GM19455 (cell line): ENCODE measurements around the gene PLA2G12B.
"Not testable (repeated sequence)": the region's sequence is repeated elsewhere in the genome, so short reads cannot be mapped to it uniquely, and the experiment has no call there.

Experiments
- ATAC-seq: cut with Tn5 transposase; IDR thresholded peaks from one replicate; pipeline ENCODE4 v1.9.1; 2021; ENCODE audit not compliant: unreplicated experiment

PLA2G12B gene

DNA sequence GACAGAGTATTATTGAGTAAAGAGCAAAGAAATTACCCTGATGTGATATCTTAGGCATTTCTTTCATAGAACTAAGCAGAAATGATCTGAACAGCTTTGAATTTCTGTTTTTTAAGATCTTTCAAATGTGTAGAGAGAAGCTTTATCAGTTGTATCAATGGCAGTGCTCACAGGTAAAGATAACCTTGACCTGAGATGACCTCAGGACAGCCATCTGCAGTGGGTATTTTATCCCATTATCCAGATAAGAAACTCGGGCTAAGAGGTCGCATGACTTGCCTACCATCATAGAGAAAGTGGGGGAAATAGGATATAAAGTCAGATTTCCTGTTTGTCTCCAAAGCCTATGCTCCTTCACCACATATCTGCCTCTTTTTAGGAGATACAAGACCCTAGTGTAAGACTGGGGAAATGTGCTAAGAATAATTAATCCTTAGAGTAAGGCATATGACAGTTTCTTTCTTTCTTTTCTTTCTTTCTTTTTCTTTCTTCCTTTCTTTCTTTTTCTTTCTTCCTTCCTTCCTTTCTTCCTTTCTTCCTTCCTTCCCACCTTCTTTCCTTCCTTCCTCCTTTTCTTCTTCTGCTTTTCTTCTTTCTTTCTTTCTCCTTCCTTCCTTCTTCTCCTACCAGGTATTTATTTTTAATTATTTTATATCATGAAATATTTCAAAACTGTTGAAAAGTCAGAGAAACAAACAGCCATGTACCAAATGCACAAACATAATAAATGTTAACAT is 10.9 kb downstream of the PLA2G12B start:
- ATAC-seq: no peak

DNA sequence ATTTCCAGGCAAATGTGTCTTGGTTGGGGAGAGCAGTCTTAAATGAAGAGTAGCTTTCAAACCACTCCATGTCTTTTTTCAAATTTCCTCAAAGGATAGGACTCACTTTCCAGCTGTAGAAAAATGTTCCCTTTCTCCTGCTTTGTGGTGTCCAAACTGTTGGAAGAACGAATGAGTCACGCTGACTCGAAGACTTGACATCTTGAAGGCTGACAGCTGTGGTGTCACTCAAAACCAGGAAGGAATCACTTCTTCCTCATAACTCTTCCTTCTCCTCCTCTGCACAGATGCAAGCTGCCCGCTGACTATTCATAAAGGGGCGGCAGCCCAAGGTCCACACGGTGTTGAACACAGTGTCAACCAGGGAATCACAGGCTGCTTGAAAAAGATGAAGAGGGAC is 19.2 kb downstream of the PLA2G12B start:
- ATAC-seq: no peak

GRCh38 chr10:72932259-72933015 is 22.2 kb downstream of the PLA2G12B start:
- no peak for ATAC-seq

- no peak for ATAC-seq
These were observed 24.3 kb downstream of the PLA2G12B start for GRCh38 chr10:72930276-72930675.

DNA sequence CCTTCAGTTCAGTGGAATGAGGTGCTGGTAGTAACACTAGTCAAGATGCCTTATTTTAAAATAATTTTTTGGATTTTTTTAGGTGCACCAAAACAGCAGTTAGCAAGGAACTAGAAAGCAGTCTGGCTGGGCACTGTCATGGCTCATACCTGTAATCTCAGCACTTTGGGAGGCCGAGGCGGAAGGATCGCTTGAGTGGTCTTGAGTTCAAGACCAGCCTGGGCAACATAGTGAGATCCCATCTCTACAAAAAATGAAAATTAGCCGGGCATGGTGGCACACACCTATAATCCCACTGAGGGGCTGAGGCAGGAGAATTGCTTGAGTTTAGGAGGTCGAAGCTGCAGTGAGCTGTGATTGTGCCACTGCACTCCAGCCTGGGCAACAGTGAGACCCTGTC is 25.8 kb downstream of the PLA2G12B start:
- no peak for ATAC-seq

- no peak for ATAC-seq
These were observed 27.1 kb downstream of the PLA2G12B start for GRCh38 chr10:72927485-72927884.

DNA sequence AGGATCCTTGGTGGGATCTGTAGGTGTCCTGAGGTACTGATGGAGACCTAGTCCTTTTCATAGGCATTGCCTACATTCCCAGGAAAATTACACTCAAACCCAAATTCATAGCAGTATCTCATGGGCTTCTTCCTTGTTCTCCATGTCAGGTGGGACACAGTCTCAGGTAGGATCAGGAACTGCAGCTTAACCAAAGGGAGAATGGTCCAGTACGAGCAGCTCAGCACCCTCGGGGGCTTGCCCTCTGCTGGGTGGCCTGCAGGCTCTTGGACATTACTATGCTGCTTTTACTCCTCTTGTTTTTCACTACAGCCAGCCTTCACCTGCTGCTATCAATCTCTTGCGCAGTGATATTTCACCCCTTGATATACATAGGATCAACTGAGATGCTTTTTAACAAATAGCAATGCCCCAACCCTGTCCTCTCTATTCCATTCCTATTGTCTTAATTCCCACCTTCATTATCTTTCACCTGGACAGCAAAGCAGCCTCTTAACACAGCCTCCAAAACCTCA is 28.6 kb downstream of the PLA2G12B start:
- ATAC-seq: no peak

- no peak for ATAC-seq
These were observed 30.3 kb downstream of the PLA2G12B start for GRCh38 chr10:72924351-72924750.

- ATAC-seq: not testable (repeated sequence)
These were observed 33.4 kb downstream of the PLA2G12B start for GRCh38 chr10:72921147-72921683.

- no peak for ATAC-seq
These were observed 36.3 kb downstream of the PLA2G12B start for GRCh38 chr10:72918352-72918751.

GRCh38 chr10:72917803-72918332 is 36.7 kb downstream of the PLA2G12B start:
- not testable (repeated sequence) for ATAC-seq

DNA sequence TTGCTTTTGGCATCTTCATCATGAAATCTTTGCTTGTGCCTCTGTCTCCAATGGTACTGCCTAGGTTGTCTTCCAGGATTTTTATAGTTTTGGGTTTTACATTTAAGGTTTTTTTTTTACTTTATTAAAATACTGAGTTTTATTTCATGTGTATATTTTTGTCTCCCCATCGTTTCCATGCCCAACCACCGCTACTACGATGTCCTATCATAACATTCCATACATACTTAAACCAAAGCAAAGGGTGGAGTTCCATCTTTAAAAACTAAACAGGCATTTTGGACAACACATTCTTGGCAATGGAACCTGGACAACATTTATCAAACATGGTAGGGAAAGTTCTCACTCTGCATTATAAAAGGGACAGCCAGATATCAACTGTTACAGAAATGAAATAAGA is 37.4 kb downstream of the PLA2G12B start:
- ATAC-seq: not testable (repeated sequence)

DNA sequence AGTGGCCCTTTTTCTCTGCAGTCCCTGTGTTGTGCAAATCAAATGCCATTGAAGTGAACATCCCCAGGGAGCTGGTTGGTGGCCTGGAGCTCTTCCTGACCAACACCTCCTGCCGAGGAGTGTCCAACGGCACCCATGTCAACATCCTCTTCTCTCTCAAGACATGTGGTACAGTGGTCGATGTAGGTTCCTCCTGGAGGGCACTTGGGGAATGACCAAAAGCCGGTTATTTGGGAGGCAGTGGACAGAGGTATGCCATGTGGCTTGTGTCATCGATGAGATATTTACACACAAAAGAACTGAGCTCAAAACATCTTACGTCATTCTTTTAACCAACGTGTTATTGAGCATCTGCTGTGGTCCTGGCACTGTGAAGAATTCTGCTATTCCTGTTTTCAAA is 41.3 kb downstream of the PLA2G12B start:
- ATAC-seq: no peak

GRCh38 chr10:72912736-72913135 is 41.9 kb downstream of the PLA2G12B start:
- ATAC-seq: no peak

GRCh38 chr10:72911758-72912157 is 42.8 kb downstream of the PLA2G12B start:
- ATAC-seq: no peak

DNA sequence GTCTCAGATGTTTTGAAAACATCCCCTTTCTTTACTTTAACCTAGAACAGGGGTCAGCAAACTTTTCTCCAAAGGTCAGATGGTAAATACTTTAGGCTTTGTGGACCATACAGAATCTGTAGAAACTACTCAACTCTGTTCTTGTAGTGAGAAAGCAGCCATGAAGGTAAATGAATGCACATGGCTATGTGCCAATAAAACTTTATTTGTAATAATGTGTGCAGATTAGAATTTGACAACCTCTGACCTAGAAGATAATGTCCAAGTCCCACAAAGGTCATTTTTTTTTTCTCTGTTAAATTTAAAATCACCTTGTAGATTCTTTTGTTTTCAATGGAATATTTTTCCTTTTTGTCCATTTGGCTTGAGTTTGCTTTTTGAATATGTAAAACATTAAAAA is 43.9 kb downstream of the PLA2G12B start:
- ATAC-seq: no peak

- no peak for ATAC-seq
These were observed 48.2 kb downstream of the PLA2G12B start for GRCh38 chr10:72906446-72906845.

- ATAC-seq: no peak
These were observed 49.8 kb downstream of the PLA2G12B start for GRCh38 chr10:72904806-72905205.

DNA sequence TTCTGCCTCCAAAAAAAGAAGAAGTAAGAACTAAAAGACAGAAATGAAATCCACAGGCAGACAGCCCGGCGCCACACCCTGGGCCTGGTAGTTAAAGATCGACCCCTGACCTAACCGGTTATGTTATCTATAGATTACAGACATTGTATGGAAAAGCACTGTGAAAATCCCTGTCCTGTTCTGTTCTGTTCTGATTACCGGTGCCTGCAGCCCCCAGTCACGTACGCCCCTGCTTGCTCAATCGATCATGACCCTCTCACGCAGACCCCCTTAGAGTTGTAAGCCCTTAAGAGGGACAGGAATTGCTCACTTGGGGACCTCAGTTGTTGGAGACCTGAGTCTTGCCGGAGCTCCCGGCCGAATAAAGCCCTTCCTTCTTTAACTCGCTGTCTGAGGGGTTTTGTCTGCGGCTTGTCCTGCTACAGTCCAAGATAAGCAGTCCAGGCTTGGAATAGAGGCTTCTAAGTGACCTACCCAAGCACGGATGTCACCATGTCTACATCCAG is 50.6 kb downstream of the PLA2G12B start:
- ATAC-seq: not testable (repeated sequence)

DNA sequence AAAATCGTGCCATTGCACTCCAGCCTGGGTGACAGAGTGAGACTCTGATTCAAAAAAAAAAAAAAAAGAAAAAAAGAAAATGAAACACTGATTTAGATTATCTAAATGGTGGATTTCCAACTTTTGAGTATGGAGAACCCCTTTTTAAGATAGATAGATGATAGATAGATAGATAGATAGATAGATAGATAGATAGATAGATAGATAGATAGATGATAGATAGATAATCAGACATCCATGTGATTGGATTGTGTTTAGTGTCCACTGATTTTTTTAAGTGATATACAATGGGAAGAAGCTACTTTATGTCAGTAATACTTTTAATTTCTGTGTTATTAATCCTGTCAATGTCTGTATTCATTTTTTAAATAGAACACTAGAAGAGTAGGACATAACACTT is 55.1 kb downstream of the PLA2G12B start:
- ATAC-seq: no peak

- no peak for ATAC-seq
These were observed 56.0 kb downstream of the PLA2G12B start for GRCh38 chr10:72898616-72899015.
